GM10266 (cell line): ENCODE data around the gene POLR2C.

Source experiments
- DNase-seq: peaks from one replicate; pipeline ENCODE4 v3.0.0; 2012; ENCODE audit errors: extremely low spot score
- TF ChIP-seq, protein P1 (sequence below): IDR thresholded peaks from 2 replicates; pipeline ENCODE4 v1.5.1; 2012; ENCODE audit warnings: mild to moderate bottlenecking, low read depth; ENCODE audit not compliant: control insufficient read depth, insufficient read depth; ENCODE audit errors: missing control alignments

Gene POLR2C

DNA sequence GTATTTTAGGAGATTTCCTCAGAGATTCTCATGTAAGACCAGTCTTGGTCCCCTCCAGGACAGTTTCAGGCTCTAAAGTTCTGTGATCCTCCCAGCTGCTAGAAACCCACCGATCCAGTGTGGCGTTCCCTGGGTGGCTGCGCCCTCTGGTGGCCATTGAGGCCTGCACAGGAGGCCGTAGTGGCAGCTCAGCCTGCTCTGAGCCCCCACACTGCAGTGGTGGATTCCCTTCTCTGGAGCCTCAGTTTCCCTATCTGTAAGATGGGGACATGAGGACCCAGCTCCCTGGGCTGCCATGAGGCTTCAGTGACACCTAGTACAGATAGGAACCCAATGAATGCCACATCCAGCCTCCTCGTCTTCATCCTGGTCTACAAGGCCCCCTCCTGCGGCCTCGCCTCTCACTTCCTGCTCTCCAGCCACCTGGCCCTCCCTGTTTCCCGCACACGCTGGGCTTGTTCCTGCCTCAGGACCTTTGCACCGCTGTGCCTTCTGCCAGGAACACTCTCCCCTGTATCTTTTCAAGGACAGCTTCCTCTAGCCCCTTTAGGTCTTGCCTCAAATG is 57.4 kb downstream of the POLR2C start:
- peak; percentile 93 for DNase-seq
- TF ChIP-seq, protein P1, sequence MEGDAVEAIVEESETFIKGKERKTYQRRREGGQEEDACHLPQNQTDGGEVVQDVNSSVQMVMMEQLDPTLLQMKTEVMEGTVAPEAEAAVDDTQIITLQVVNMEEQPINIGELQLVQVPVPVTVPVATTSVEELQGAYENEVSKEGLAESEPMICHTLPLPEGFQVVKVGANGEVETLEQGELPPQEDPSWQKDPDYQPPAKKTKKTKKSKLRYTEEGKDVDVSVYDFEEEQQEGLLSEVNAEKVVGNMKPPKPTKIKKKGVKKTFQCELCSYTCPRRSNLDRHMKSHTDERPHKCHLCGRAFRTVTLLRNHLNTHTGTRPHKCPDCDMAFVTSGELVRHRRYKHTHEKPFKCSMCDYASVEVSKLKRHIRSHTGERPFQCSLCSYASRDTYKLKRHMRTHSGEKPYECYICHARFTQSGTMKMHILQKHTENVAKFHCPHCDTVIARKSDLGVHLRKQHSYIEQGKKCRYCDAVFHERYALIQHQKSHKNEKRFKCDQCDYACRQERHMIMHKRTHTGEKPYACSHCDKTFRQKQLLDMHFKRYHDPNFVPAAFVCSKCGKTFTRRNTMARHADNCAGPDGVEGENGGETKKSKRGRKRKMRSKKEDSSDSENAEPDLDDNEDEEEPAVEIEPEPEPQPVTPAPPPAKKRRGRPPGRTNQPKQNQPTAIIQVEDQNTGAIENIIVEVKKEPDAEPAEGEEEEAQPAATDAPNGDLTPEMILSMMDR: peak; percentile 97
